AG08395 (cell line): ENCODE measurements around the gene CSF1R.
A peak's percentile ranks its signal among the peaks of the same experiment; 100 is the strongest.

Experiments used
- DNase-seq: peaks from one replicate; pipeline ENCODE4 v3.0.0; 2012; ENCODE audit warnings: mixed read lengths, low spot score

CSF1R gene

GRCh38 chr5:150120617-150121447 lies 34.5 kb upstream of the CSF1R start:
- DNase-seq, result no peak

- DNase-seq, result no peak
Measured at GRCh38 chr5:150120062-150120441, 33.7 kb upstream of the CSF1R start.

DNA sequence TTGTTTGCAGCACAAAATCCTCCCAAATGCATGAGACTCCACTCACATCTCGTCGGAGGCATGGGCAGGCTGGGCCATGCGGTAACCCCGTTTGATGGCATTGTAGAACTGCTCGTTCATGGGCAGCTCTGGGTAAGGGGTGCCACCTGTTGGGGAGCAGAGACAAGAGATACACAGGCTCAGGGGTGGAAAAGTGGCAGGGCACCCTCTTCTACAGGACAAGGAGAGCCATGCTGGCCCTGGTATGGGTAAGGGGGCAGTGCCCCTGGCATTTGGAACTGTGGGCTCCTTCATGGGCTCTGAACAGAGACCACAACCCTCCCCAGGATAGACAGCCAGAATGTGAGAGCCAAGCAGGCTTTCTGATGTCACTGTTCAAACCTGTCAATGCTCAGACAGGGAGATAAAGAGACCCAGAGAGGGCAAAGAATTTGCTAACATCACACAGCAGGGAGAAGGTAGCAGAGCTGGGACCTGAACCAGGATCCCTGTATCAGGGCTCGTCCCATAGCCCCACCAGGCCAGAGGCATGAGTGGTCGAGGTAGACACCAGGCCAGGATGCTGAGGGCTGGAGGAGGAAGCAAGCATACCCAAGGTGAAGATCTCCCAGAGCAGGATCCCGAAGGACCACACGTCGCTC lies 33.2 kb upstream of the CSF1R start:
- no peak for DNase-seq

- DNase-seq, result no peak
Measured at GRCh38 chr5:150118561-150119229, 32.3 kb upstream of the CSF1R start.

- DNase-seq, result no peak
Measured at GRCh38 chr5:150117945-150118560, 31.7 kb upstream of the CSF1R start.

- no peak for DNase-seq
Measured at GRCh38 chr5:150116667-150117400, 30.5 kb upstream of the CSF1R start.

GRCh38 chr5:150114773-150115408 lies 28.5 kb upstream of the CSF1R start:
- DNase-seq, result no peak

DNA sequence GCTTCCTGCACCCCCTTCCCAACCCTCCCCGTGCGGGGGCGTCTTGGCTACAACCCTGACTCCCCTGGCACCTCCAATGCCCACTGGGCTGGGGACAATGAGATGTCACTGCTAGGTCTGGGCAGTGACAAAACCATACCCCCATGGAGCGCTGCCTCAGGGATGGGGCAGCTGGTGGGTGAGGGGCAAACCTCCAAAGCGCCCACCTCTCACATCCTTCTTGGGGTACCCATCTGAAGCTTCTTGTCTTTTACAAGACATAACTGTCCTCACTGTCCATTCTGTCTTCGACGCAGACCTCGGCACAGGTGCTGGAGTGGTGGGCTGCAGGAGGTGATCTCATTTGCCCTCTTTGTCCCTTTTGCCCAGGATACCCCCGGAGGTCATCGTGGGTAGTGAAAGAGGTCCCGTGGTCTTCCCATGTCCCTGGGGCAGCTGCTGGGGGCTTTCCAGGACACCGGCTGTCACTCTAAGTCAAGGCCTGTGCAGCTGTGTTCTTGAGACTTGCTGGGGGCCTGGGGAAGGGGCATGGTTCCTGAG lies 27.8 kb upstream of the CSF1R start:
- no peak for DNase-seq

DNA sequence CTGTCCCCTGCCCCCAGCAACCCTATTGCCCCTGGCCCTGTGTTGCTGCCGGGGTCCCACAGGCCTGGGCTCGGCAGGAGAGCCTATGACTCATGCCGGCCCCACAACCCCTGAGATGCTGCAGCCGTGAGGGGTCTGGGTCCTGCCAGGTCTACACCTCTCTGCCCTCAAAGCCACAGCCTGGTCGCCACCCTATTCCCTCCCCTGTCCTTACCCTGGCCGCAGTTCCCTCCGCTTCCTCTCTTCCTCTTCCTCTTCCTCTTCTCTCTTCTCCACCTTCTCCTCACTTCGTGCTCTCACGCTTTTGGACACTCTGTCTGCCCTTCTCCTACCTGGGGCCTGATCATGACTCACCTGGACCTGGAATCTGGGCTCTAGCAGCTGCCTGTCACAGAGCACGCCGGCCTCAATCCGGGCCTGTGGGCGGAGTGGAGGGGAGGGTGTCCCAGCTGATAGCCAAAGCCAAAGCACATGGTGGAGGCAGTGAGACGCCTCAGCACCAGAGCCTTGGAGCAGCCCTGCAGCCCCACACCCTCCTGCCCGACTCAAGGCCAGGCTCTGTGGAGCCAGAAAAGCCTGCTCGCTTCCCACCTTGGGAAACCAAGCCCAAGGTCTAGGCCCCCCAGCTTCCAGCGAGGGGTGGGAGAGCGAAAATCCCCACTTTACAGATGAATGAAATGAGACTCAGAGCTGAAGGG lies 26.8 kb upstream of the CSF1R start:
- DNase-seq, result peak; percentile 47

GRCh38 chr5:150112201-150113046 lies 26.1 kb upstream of the CSF1R start:
- DNase-seq, result peak; percentile 96

- no peak for DNase-seq
Measured at GRCh38 chr5:150111122-150111521, 24.8 kb upstream of the CSF1R start.

DNA sequence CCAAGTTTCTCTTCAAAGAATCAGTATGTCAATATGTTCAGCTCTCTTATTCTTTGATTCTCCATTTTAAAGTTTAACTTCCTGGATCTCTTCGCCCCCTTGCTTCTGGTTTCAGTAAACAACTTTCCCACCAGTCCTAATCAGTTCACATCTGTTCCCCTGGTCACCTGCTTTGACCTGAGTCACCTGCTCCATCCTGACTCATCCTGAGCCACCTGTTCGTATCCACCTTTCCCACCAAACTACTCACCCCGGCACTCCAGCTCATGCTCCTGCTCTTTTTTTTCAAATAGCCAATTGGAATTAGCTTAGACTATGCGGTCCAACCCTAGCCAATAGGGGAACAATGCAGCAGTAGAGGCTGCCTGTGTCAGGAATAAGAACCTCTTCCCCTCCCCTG lies 23.6 kb upstream of the CSF1R start:
- DNase-seq, result no peak

- DNase-seq, result no peak
Measured at GRCh38 chr5:150108711-150109514, 22.6 kb upstream of the CSF1R start.

GRCh38 chr5:150107909-150108447 lies 21.6 kb upstream of the CSF1R start:
- peak; percentile 72 for DNase-seq

GRCh38 chr5:150106674-150107426 lies 20.5 kb upstream of the CSF1R start:
- no peak for DNase-seq

DNA sequence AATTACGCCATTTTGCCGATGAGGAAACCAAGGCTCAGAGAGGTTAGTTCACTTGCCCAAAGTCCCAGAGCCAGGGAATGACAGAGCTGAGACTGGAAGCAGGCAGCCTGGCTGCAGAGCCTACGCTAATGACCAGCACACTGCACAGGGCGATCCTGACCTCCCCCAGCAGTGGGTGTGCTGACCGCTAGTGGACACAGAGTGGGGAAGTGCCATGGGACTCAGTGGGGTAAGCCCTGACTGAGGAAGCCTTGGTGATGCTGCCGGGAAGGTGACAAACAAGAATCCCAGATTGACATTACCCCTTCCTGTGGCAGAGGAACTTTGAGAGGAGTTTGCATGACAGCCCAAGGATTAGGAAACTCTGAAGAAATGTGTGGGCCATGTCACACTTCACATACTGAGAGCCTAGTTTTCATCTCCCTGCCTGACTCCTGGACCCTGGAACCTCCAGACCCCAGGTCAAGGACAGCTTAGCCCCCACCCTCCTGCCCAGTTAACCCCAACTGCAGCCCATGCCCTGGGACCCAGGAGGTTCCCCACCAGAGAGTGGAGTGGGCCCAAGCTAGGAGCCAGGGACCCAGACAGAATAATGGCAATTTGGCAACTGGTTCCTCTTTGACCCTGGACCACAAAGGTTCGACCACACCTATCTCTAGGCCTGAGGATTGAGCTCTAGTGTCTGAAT lies 19.7 kb upstream of the CSF1R start:
- no peak for DNase-seq

DNA sequence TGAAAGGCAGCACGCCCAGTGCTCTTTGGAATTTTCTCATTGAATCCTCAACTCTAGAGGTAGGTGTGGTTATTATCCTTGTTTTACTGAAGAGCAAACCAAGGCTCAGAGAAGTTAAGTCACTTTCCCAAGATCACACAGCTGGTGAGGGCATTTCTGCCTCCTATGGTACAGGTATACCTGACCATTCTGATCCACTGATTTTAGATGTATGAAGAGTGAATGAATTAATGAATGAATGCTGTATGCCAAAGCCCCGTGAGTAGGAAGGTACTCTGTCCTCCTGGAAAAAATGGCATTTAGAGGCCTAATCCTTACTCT lies 18.2 kb upstream of the CSF1R start:
- DNase-seq, result no peak
